Activated CD8-positive, alpha-beta memory T cell treated with anti-CD3 and anti-CD28 coated beads, Interleukin-2, amount 10 ng/mL, durations not matched to agents 7 days and 5 days (primary cell): ENCODE measurements around the gene CMIP. TPM values are rescaled to one million over a fixed set of nuclear protein-coding genes. Genes with fewer than 3 reads are reported as not detected.

Experiments
- ATAC-seq: fragments of 150-1000 bp; cut with Tn5 transposase; one replicate; pipeline ENCODE4 v1.10.0; 2021; ENCODE audit warnings: moderate library complexity
- CTCF ChIA-PET: fragments of 350-600 bp; sonication (Branson Sonifier 250); formaldehyde crosslinking; loops from one replicate; lab custom pipeline; 2021; ENCODE audit warnings: antibody characterized with exemption; lab: Charles Lee
- DNase-seq: peaks from one replicate; pipeline ENCODE4 v3.0.0-alpha.2; 2020
- H3K27ac Mint-ChIP-seq: one replicate; pipeline ENCODE4 v1.8.0; 2021; ENCODE audit warnings: mild to moderate bottlenecking, mixed read lengths
- H3K27me3 Mint-ChIP-seq: one replicate; pipeline ENCODE4 v1.8.0; 2021; ENCODE audit warnings: mixed read lengths
- H3K36me3 Mint-ChIP-seq: one replicate; pipeline ENCODE4 v1.8.0; 2021; ENCODE audit warnings: mild to moderate bottlenecking, mixed read lengths
- H3K4me1 Mint-ChIP-seq: one replicate; pipeline ENCODE4 v1.8.0; 2021; ENCODE audit warnings: mixed read lengths
- H3K4me3 Mint-ChIP-seq: one replicate; pipeline ENCODE4 v1.8.0; 2021; ENCODE audit warnings: mild to moderate bottlenecking, moderate library complexity, mixed read lengths
- H3K9me3 Mint-ChIP-seq: one replicate; pipeline ENCODE4 v1.8.0; 2022; ENCODE audit warnings: low read depth, mixed read lengths
- total RNA-seq, 2 experiments: library from RNA; stranded (reverse); gene quantifications; one replicate each; pipeline ENCODE4 v1.2.3, GENCODE V29; 2021

CMIP gene
- total RNA-seq, 2 experiments from 2014 or later: 77.4 to 98.8 TPM

DNA sequence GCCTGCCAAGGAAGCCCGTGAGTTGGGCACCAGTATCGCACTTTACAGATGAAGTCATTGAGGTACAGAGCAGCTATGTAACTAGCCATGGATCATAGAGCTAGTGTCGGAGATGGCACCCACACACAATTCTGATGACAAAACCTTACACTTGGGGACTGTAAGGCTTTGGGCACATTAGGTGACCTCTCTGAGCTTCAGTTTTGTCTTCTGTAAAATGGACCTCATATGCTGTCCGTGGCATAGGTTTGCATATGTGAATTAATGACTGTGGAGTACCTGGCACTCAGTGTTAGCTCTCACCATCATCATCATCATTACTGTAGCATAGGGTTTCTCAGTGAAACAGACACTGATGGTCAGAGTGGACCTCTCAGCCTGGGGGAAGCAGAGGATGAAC is 50.3 kb downstream of the CMIP start:
- Mint-ChIP-seq H3K9me3 (no peaks in the 10 kb centered on the region), H3K27ac (no peak overlapping the region), H3K4me3 (no peak overlapping the region), H3K4me1 (peaks cover 26% of the 10 kb centered on the region), H3K27me3 (no peaks in the 10 kb centered on the region), H3K36me3 (no peaks in the 10 kb centered on the region)
- CTCF ChIA-PET: no interaction called here
- ATAC-seq (no peak), DNase-seq (no peak)

DNA sequence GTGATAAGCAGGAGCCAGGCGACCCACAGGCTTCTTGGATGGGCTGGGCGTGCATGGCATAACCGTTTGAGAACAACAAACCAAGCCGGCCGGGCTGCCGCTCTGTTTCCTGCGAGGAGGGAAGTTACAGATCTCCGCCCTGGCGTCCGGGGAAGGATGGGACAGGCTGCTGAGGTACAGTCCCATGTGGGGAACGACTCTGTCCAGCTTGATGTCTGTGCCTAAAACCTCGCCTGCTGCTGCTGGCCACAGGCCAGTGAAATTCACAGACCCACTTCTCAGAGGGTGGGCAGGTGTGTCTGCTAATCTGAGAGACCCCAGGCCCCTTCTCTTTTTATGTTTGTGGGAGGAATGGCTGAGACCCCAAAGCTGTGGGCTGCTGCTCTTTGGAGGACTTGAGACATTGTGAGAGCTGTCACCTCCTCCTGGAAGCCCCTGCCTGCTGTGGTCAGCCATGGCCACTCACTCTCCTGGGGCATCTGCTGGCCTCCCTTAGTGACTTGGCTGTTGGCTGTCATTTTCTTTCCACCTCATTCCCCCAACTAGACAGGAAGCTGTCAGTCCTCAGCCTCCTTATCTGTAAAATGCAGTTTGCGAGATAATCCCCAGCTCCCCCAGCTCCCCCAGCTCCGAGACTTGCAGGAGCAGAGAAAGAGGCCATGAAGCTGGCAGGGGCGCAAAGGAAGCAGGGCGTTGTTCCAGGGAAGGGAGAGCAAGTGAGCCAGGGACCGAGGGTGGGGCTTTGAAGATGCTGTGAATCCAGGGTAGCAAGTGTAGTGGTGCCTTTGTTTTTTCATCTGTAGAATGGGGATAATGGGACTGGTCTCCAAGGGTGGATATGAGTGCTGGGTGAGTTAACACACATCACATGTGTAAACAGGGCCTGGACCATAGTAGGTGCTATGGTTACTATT is 51.0 kb downstream of the CMIP start:
- CTCF ChIA-PET: no interaction called here
- Mint-ChIP-seq H3K4me1 (peaks cover 23% of the 10 kb centered on the region), H3K27ac (no peak overlapping the region), H3K36me3 (no peaks in the 10 kb centered on the region), H3K27me3 (no peaks in the 10 kb centered on the region), H3K9me3 (no peaks in the 10 kb centered on the region), H3K4me3 (no peak overlapping the region)
- no peak for DNase-seq
- no peak for ATAC-seq

DNA sequence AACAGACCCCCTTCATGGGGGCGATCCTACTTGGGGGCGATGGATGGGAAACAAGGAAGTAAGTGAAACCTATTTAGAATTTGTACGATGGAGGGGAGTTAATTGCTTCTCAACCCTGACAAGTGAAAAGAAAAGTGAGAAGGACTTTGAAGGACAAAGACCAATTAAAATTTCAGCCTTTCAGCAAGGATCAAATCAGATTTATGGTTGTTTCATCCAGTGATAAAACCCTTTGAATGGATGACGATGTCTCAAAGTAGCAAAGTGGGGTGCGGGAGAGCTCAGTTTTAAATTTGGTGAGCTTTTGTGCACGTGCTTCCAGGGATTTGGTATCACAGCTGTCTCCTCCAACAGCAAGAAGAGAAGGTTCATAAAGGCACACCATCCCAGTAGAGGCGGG is 51.7 kb downstream of the CMIP start:
- no peaks in the 10 kb centered on the region for H3K27me3 Mint-ChIP-seq

DNA sequence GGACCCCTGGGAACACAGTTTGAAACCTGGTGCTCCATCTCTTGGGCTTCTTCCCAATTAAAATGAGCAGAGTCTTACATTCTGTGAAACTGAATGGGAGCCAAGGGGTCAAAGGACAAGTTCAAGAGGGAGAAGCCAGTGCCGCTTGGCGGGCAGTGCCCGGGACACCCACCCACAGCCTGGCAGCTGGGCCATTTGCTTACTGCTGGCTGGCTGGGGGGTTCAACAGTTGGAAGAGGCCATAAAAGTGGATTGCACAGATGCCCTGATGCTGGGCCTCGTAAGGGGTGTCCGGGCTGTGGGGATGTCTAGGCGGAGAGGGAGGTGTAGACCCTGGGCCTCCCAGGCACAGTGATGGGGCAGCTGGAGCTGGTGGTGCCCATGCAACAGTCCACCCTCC is 52.1 kb downstream of the CMIP start:
- CTCF ChIA-PET: no interaction called here
- no peaks in the 10 kb centered on the region for H3K36me3 Mint-ChIP-seq
- ATAC-seq (no peak), DNase-seq (no peak)
- no peaks in the 10 kb centered on the region for H3K27me3 Mint-ChIP-seq
- H3K27ac Mint-ChIP-seq: no peak overlapping the region
- peaks cover 27% of the 10 kb centered on the region for H3K4me1 Mint-ChIP-seq
- no peaks in the 10 kb centered on the region for H3K9me3 Mint-ChIP-seq
- no peak overlapping the region for H3K4me3 Mint-ChIP-seq

More for the DNA sequence above, 51.7 kb downstream of the CMIP start:
- H3K9me3 Mint-ChIP-seq: no peaks in the 10 kb centered on the region
- no peaks in the 10 kb centered on the region for H3K36me3 Mint-ChIP-seq
- ATAC-seq: no peak
- H3K4me3 Mint-ChIP-seq: no peak overlapping the region
- DNase-seq: no peak
- no peak overlapping the region for H3K27ac Mint-ChIP-seq
- H3K4me1 Mint-ChIP-seq: peaks cover 27% of the 10 kb centered on the region
- CTCF ChIA-PET: no interaction called here

DNA sequence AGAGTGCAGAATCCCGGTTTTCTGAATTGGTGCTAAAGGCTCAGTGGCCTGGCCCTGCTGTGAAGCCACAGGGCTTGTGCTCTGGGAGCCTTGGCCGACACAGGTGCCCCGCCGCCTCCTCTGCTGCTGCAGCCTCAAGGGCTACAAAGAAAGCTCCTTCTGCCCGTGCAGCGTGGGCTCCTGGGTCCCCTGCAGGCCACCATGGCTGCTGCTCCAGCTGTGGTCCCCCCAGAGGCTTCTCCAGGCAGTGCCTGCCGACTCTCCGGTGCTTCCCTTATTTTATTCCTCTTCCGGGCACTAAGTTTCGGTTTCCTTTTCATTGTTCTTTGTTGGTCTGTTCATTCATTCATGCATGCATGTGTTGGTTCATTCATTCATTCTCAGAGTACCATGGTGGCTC is 53.1 kb downstream of the CMIP start:
- H3K27ac Mint-ChIP-seq: peak overlapping the region; percentile 5

DNA sequence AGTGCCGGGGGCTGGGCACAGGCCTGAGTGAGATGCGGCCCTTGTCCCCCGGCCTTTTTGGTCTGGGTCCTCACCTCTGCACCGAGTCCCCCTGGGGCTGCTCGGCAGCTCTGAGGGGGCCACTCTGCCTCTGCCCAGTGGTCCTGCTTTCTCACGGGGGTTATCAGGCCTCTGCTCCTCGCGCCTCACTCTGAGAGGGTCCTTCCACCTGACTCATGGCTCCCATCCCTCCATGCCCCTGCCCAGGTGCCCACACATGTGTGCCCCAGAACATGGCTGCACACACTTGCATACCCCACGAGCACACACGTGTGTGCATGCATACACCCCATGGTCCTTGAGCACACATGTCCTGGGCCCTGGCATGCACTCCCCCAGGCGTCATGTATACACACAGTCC is 53.7 kb downstream of the CMIP start:
- no peak for DNase-seq
- H3K27me3 Mint-ChIP-seq: no peaks in the 10 kb centered on the region
- H3K27ac Mint-ChIP-seq: no peak overlapping the region
- H3K4me3 Mint-ChIP-seq: no peak overlapping the region
- peaks cover 29% of the 10 kb centered on the region for H3K4me1 Mint-ChIP-seq
- no peak for ATAC-seq
- no peaks in the 10 kb centered on the region for H3K9me3 Mint-ChIP-seq
- no peaks in the 10 kb centered on the region for H3K36me3 Mint-ChIP-seq
- CTCF ChIA-PET: no interaction called here

More for the DNA sequence above, 53.1 kb downstream of the CMIP start:
- no peaks in the 10 kb centered on the region for H3K27me3 Mint-ChIP-seq
- no peak overlapping the region for H3K4me3 Mint-ChIP-seq
- ATAC-seq (no peak), DNase-seq (no peak)
- no peaks in the 10 kb centered on the region for H3K9me3 Mint-ChIP-seq
- H3K4me1 Mint-ChIP-seq: peaks cover 27% of the 10 kb centered on the region
- CTCF ChIA-PET: no interaction called here
- no peaks in the 10 kb centered on the region for H3K36me3 Mint-ChIP-seq

DNA sequence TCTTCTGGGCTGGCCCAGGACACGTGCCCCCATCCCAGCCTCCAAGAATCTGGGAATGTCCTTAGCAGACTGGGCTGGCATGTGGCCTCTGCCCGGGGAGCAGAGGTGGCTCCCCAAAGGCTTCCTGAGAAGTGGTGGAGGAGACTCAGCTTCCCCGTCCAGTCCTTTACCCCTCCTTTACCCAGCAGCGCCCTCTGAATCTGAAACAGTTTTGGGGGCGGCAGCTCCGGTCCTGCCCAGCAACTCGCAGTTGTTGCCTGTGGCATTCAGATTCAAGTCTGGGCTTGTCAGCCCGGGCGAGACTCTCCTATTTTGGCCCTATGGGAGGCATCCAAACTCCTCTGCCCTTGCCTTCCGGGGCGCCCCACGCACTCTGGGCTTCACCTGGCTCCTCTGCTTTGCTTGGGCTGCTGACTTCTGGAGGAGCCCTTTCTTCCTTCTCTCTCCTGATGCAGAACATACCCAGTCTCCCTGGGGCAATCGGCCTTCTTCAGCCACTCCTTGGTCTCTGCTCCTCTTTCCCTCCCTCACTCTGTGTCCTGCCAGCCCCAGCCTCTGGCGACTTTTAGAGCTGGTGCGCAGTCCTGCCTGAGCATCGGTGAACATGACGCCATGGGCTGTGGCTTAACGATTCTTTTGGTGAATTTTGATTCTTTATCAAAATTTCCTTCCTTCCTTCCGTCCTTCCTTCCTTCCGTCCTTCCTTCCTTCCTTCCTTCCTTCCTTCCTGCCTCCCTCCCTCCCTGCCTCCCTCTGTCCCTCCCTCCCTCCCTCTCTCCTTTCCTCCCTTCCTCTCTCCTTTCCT is 55.2 kb downstream of the CMIP start:
- H3K4me3 Mint-ChIP-seq: no peak overlapping the region
- H3K9me3 Mint-ChIP-seq: no peaks in the 10 kb centered on the region
- DNase-seq: no peak
- H3K4me1 Mint-ChIP-seq: peaks cover 33% of the 10 kb centered on the region
- H3K27ac Mint-ChIP-seq: no peak overlapping the region
- H3K36me3 Mint-ChIP-seq: no peaks in the 10 kb centered on the region
- no peaks in the 10 kb centered on the region for H3K27me3 Mint-ChIP-seq
- no peak for ATAC-seq
- CTCF ChIA-PET: no interaction called here

DNA sequence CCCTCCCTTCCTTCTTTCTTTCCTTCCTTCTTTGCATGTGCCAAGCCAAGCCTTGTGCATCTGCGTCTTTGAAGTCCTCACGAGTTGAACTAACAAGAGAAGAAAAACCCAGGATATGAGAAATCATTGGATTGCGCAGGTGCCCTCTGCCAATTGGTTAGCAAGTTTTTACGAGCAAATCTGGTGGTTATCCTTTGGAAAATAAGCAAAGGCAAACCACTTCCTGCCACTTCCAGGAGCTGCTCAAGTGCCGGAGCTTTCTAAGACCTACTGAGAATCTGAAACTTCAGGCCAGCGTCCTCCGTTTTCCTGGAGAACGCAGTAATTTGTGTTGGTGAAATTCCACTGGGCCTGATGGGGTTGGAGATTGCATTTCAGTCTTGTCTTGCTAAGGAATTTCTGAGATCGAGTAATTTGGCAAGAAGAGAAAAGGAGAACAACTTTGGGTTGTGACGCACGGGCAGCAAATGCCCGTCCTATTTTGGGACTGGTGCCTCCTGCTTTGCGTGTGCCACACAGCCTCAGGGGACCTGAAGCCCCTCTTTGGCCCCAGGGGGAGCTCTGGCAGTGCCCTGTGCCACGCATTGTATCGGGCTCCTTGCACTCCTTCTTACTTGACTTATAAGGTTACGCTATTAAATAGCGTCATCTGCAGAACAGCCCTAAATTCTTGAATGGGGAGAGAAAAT is 56.4 kb downstream of the CMIP start:
- Mint-ChIP-seq H3K9me3 (no peaks in the 10 kb centered on the region), H3K36me3 (no peaks in the 10 kb centered on the region), H3K4me1 (peaks cover 41% of the 10 kb centered on the region), H3K27ac (no peak overlapping the region), H3K4me3 (no peak overlapping the region), H3K27me3 (no peaks in the 10 kb centered on the region)
- CTCF ChIA-PET: interaction anchor here (0.6 kb wide), 1 partner anchor 955 kb away, joined by 5 read pairs; no protein-coding TSS in a partner anchor
- ATAC-seq (no peak), DNase-seq (no peak)

DNA sequence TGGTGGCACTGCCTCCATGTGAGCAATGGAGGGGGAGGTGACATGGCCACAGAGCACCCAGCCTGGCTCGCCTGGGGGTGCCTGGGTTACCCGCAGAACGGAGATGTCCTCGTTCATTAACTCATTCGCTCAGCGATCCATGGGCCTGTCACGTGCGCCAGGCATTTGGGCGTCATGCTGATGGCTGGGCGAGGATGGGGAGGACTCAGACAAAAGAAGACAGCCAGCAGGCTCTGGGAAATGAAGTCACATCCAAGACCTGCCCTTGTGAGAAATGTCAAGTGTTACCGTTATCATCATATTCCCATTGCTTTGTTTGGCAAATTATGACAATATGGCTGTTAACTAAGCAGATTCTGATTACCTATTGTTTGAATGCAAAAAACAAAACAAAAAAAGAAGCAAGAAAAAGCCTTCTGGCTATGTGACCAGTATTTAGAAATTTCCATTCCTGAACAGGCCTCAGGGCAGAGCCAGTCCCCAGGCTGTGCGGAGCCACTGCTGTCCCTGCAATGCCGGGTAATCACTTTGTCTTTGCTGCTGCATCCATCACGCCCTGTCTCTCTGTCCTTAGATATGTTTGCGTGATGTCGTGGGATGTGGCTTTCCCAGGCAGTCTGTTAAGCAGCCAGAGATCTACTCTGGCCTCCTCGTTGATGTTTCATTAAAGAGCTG is 57.9 kb downstream of the CMIP start:
- no peak overlapping the region for H3K4me3 Mint-ChIP-seq
- DNase-seq: no peak
- peaks cover 42% of the 10 kb centered on the region for H3K4me1 Mint-ChIP-seq
- H3K27me3 Mint-ChIP-seq: no peaks in the 10 kb centered on the region
- H3K27ac Mint-ChIP-seq: no peak overlapping the region
- no peak for ATAC-seq
- H3K36me3 Mint-ChIP-seq: no peaks in the 10 kb centered on the region
- CTCF ChIA-PET: no interaction called here
- no peaks in the 10 kb centered on the region for H3K9me3 Mint-ChIP-seq

DNA sequence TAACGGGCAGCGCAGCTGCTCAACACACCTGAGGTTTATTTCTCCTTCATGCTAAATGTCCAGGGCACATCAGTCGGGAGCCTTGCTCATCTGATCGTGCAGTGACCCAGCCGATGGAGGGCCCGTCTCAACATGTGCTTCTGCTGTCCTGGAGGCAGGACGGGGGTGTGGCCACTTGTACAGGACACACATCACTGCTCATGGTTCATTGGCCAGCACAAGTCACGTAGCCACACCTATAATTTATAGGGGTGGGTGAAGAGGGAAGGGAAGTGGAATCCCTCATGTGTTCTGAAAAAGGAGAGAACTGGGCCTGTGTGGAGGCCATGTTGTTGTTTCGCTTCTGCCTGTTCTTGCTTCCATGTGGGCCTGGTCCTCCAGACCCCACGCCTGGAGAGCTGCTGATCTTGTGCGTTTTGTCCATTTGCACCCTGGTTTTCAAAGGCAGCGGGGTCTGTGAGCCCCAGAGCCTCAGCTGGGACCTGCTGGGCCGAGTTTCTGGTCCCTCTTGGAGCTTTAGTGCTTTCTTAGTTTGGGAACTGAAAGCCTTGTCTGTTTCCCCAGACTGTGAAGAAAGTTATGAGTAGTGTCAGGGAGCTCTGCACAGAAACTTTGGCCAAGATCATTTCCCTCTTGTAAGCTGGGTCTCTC is 60.5 kb downstream of the CMIP start:
- ATAC-seq: no peak
- DNase-seq: no peak
- Mint-ChIP-seq H3K4me1 (peaks cover 26% of the 10 kb centered on the region), H3K9me3 (no peaks in the 10 kb centered on the region), H3K27me3 (no peaks in the 10 kb centered on the region), H3K27ac (no peak overlapping the region), H3K4me3 (no peak overlapping the region), H3K36me3 (no peaks in the 10 kb centered on the region)
- CTCF ChIA-PET: interaction anchor here (1.0 to 1.1 kb wide), 2 partner anchors 20 to 22 kb away, joined by 3 read pairs; no protein-coding TSS in a partner anchor

DNA sequence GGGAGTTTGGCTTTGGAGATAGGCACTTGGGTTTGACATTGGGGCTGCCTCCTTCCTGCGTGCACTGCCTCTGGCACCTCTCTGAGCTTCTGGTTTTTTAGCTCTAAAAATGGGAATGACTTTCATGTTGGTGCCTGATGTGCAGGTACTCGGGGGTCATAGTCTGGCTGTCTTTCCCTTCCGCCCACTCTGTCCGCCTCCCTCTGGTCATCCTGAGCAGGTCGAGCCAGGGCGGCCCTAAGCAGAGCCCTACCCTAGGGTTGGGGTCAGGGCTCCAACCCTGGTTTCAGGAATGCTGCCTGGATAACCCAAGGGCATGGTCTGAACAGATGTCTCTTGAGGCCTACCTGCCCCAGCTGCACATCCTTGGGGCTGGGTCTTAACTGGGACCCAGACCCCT is 64.8 kb downstream of the CMIP start:
- Mint-ChIP-seq H3K9me3 (no peaks in the 10 kb centered on the region), H3K36me3 (peaks cover 5% of the 10 kb centered on the region), H3K4me1 (peaks cover 32% of the 10 kb centered on the region), H3K27ac (no peak overlapping the region), H3K4me3 (no peak overlapping the region), H3K27me3 (no peaks in the 10 kb centered on the region)
- no peak for ATAC-seq
- no peak for DNase-seq
- CTCF ChIA-PET: interaction anchor here (1.2 to 1.3 kb wide), 3 partner anchors 12 to 78 kb away, joined by 3 read pairs; no protein-coding TSS in a partner anchor

DNA sequence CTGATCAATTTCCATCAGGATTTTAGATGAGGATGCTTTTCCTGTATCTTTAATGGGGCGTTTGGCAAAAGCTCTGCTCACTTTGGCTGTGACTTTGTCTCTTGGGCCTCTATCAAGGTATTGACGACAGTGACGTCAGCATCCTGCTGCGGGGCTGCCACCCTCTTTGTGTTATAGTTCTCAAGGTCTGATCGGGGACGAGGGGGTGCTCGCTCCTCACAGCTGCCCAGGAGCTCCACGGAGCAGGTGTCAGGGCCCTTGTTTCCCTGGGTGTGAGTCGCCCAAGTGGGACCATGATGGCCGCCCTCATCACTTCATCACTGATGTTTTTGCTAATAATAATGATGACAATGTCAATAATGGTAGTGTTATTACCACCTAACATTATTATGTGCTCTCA is 65.4 kb downstream of the CMIP start:
- Mint-ChIP-seq H3K36me3 (peaks cover 5% of the 10 kb centered on the region), H3K27ac (no peak overlapping the region), H3K27me3 (no peaks in the 10 kb centered on the region), H3K4me3 (no peak overlapping the region), H3K9me3 (no peaks in the 10 kb centered on the region), H3K4me1 (peaks cover 32% of the 10 kb centered on the region)
- no peak for ATAC-seq
- DNase-seq: no peak
- CTCF ChIA-PET: interaction anchor here (0.6 to 1.3 kb wide), 4 partner anchors 11 to 232 kb away, joined by 3 to 5 read pairs (median 3); no protein-coding TSS in a partner anchor
